CD14-positive monocyte (primary cell): ENCODE results near the gene CPD. TPM values are rescaled to one million over a fixed set of nuclear protein-coding genes. Genes with fewer than 3 reads are reported as not detected.

Source experiments
- DNase-seq, 3 donors: peaks; one replicate each; pipeline ENCODE4 v3.0.0-alpha.2; 2011 to 2022
- H2AFZ ChIP-seq: 2 replicates; pipeline ENCODE4 v1.6.0; 2012; ENCODE audit warnings: mild to moderate bottlenecking, low read depth, low read length, inconsistent platforms; ENCODE audit not compliant: insufficient read depth, poor library complexity, severe bottlenecking
- H3K27ac ChIP-seq, 2 donors: 1 replicate in 1 of 2; 2 replicates in 1 of 2; pipeline ENCODE4 v1.5.1; 2012 to 2013; ENCODE audit warnings: low read length in 2 of 2, control low read depth in 1 of 2, inconsistent platforms in 1 of 2, low read depth in 1 of 2, mild to moderate bottlenecking in 1 of 2
- H3K27me3 ChIP-seq, 2 donors: one replicate each; pipeline versions ENCODE4 v1.6.0 to v1.6.1; 2011 to 2013; ENCODE audit warnings: low read length in 2 of 2; ENCODE audit not compliant: control insufficient read depth in 2 of 2, insufficient read depth in 2 of 2
- H3K36me3 ChIP-seq, 2 donors: replicated peaks in 1 of 2; 1 replicate in 1 of 2; 2 replicates in 1 of 2; pipeline versions ENCODE4 v1.5.1 to v1.6.1; 2012 to 2013; ENCODE audit warnings: low read length in 2 of 2, control low read depth in 1 of 2, inconsistent platforms in 1 of 2, mild to moderate bottlenecking in 1 of 2; ENCODE audit not compliant: insufficient read depth in 2 of 2, control insufficient read depth in 1 of 2
- H3K4me1 ChIP-seq, 2 donors: 1 replicate in 1 of 2; 2 replicates in 1 of 2; pipeline versions ENCODE4 v1.5.1 to v1.6.1; 2012 to 2013; ENCODE audit warnings: low read length in 2 of 2, control low read depth in 1 of 2, inconsistent platforms in 1 of 2, mild to moderate bottlenecking in 1 of 2, moderate library complexity in 1 of 2; ENCODE audit not compliant: insufficient read depth in 2 of 2, control insufficient read depth in 1 of 2
- H3K4me2 ChIP-seq: replicated peaks from 2 replicates; pipeline ENCODE3; 2012; ENCODE audit warnings: low read length, moderate library complexity, mild to moderate bottlenecking; ENCODE audit not compliant: poor library complexity, severe bottlenecking; ENCODE audit errors: extremely low read depth
- H3K4me3 ChIP-seq, 3 experiments: fragments of 200-600 bp in 1 of 3; sonication (generic) in 1 of 3; replicated peaks in 1 of 3; 1 replicate in 2 of 3; 2 replicates in 1 of 3; pipeline ENCODE4 v1.5.1; 2011 to 2013; ENCODE audit warnings: low read length in 3 of 3, mild to moderate bottlenecking in 3 of 3, control low read depth in 2 of 3, low read depth in 2 of 3, inconsistent platforms in 1 of 3, moderate library complexity in 1 of 3
- H3K79me2 ChIP-seq: 2 replicates; pipeline ENCODE4 v1.6.0; 2012; ENCODE audit warnings: mild to moderate bottlenecking, control low read depth, inconsistent platforms, low read length, moderate library complexity; ENCODE audit not compliant: insufficient read depth
- H3K9ac ChIP-seq: 2 replicates; pipeline ENCODE4 v1.6.0; 2017; ENCODE audit warnings: low read length, mild to moderate bottlenecking; ENCODE audit not compliant: insufficient read depth, poor library complexity, severe bottlenecking
- H3K9me3 ChIP-seq, 2 donors: replicated peaks in 1 of 2; 1 replicate in 1 of 2; 2 replicates in 1 of 2; pipeline versions ENCODE4 v1.5.1 to v1.6.1; 2012 to 2013; ENCODE audit warnings: low read length in 2 of 2, control low read depth in 1 of 2; ENCODE audit not compliant: control insufficient read depth in 1 of 2, insufficient read depth in 1 of 2
- H4K20me1 ChIP-seq: 2 replicates; pipeline ENCODE4 v1.6.0; 2012; ENCODE audit warnings: mild to moderate bottlenecking, low read length, control low read depth, moderate library complexity; ENCODE audit not compliant: insufficient read depth
- H3K27ac Mint-ChIP-seq, 7 donors: one replicate each; pipeline ENCODE4 v1.8.0; 2020; ENCODE audit warnings: mild to moderate bottlenecking in 7 of 7, mixed read lengths in 7 of 7, moderate library complexity in 6 of 7, inconsistent platforms in 2 of 7
- H3K27me3 Mint-ChIP-seq, 3 donors: one replicate each; pipeline ENCODE4 v1.8.0; 2021 to 2022; ENCODE audit warnings: low read depth in 3 of 3, mild to moderate bottlenecking in 3 of 3, mixed read lengths in 3 of 3, moderate library complexity in 3 of 3, inconsistent platforms in 1 of 3
- H3K36me3 Mint-ChIP-seq, 2 donors: one replicate each; pipeline ENCODE4 v1.8.0; 2020; ENCODE audit warnings: mixed read lengths in 2 of 2, inconsistent platforms in 1 of 2, mild to moderate bottlenecking in 1 of 2
- H3K4me1 Mint-ChIP-seq: one replicate; pipeline ENCODE4 v1.8.0; 2020; ENCODE audit warnings: mild to moderate bottlenecking, mixed read lengths
- H3K4me3 Mint-ChIP-seq, 2 donors: one replicate each; pipeline ENCODE4 v1.8.0; 2020; ENCODE audit warnings: mild to moderate bottlenecking in 2 of 2, mixed read lengths in 2 of 2, moderate library complexity in 1 of 2
- H3K9me3 Mint-ChIP-seq, 7 donors: one replicate each; pipeline ENCODE4 v1.8.0; 2020 to 2022; ENCODE audit warnings: mixed read lengths in 7 of 7, mild to moderate bottlenecking in 6 of 7, moderate library complexity in 6 of 7, inconsistent platforms in 2 of 7
- CTCF ChIP-seq: fragments of 200-600 bp; IDR thresholded peaks from one replicate; pipeline ENCODE4 v1.8.0; 2022; ENCODE audit warnings: antibody characterized with exemption, mild to moderate bottlenecking
- WGBS: methylation state at CpG from one replicate; pipeline ENCODE4 v1.1.5; 2013; ENCODE audit warnings: missing lambda C conversion rate; ENCODE audit not compliant: insufficient coverage; 5-methylcytosine and 5-hydroxymethylcytosine counted together
- intact Hi-C, 2 donors: fragments of 100-400 bp; cut with micrococcal nuclease; formaldehyde crosslinking; loops; one replicate each; pipeline versions ENCODE4 v1.15.0 to v1.15.1; 2023
- polyA plus RNA-seq, 3 donors: library from polyadenylated mRNA; depleted of rRNA in 1 of 3; unstranded in 2 of 3; stranded (reverse) in 1 of 3; fragments of 300-500 nt in 2 of 3; fragments of >200 nt in 1 of 3; fragmentation: Illumina TruSeq in 2 of 3; gene quantifications; 1 replicate in 2 of 3; 2 replicates in 1 of 3; pipeline ENCODE4 v1.2.3, GENCODE V29; 2012 to 2021

The CPD gene
- polyA plus RNA-seq, 3 donors = 9.2 to 47.0 (median 32.2) TPM

- no peak for TF ChIP-seq CTCF
- H3K9me3 ChIP-seq = no peaks in the 10 kb centered on the region
- WGBS = 100% methylated on average over 1 of the region's 1 CpG
- H4K20me1 ChIP-seq = no peaks in the 10 kb centered on the region
- intact Hi-C loops = no loop called here
- H3K4me1 ChIP-seq = no peaks in the 10 kb centered on the region
- H3K79me2 ChIP-seq = no peaks in the 10 kb centered on the region
- no peaks in the 10 kb centered on the region for H3K27me3 Mint-ChIP-seq
- no peaks in the 10 kb centered on the region for H3K27me3 ChIP-seq
- H3K36me3 ChIP-seq = peaks cover 39 to 82% of the 10 kb centered on the region in 2 donors
- H3K9me3 Mint-ChIP-seq = peaks cover 0 to 2% (median 0%) of the 10 kb centered on the region in 7 donors
- no peak overlapping the region for H3K4me3 Mint-ChIP-seq
- H3K9ac ChIP-seq = peak overlapping the region; percentile 8
- H3K4me3 ChIP-seq = no peak overlapping the region
- H3K27ac Mint-ChIP-seq = no peak overlapping the region
- no peak overlapping the region for H3K4me2 ChIP-seq
- no peak for DNase-seq
- H2AFZ ChIP-seq = no peak overlapping the region
- peaks cover 46 to 67% of the 10 kb centered on the region in 2 donors for H3K36me3 Mint-ChIP-seq
- H3K4me1 Mint-ChIP-seq = peaks cover 3% of the 10 kb centered on the region
- peak overlapping the region in 1 of 2 donors; percentile 20 for H3K27ac ChIP-seq
These were observed 127.8 kb downstream of the CPD start for GRCh38 chr17:30506481-30506880.

- H3K79me2 ChIP-seq = no peaks in the 10 kb centered on the region
- TF ChIP-seq CTCF = no peak
- Mint-ChIP-seq H3K27ac (no peak overlapping the region), H3K4me1 (peaks cover 3% of the 10 kb centered on the region), H3K27me3 (no peaks in the 10 kb centered on the region), H3K9me3 (no peaks in the 10 kb centered on the region), H3K4me3 (no peak overlapping the region), H3K36me3 (peaks cover 42 to 62% of the 10 kb centered on the region in 2 donors)
- H4K20me1 ChIP-seq = peaks cover 11% of the 10 kb centered on the region
- no peaks in the 10 kb centered on the region for H3K9me3 ChIP-seq
- no peak overlapping the region for H3K4me2 ChIP-seq
- no peak overlapping the region for H3K9ac ChIP-seq
- no CpG with 5 or more reads among the region's 1 CpG for WGBS
- intact Hi-C loops = no loop called here
- no peak for DNase-seq
- H3K4me3 ChIP-seq = no peak overlapping the region
- no peaks in the 10 kb centered on the region for H3K4me1 ChIP-seq
- no peak overlapping the region for H3K27ac ChIP-seq
- no peak overlapping the region for H2AFZ ChIP-seq
- H3K36me3 ChIP-seq = peaks cover 41 to 84% of the 10 kb centered on the region in 2 donors
- H3K27me3 ChIP-seq = no peaks in the 10 kb centered on the region
These were observed 134.6 kb downstream of the CPD start for GRCh38 chr17:30513346-30513745.
